HEK293 (cell line): ENCODE measurements around the gene STPG3.

Experiments
- CTCF ChIA-PET: fragments of 350-600 bp; formaldehyde crosslinking; extraction: SDS; loops from one replicate; lab custom pipeline; 2021; ENCODE audit warnings: antibody characterized with exemption; lab: Yijun Ruan, JAX
- POLR2A ChIA-PET: fragments of 300-600 bp; formaldehyde crosslinking; extraction: SDS; loops from one replicate; lab custom pipeline; 2020; ENCODE audit warnings: antibody characterized with exemption, inconsistent platforms; lab: Yijun Ruan, JAX
- H3K27ac ChIP-seq: fragments of 200-500 bp; sonication (Bioruptor generic); 2 replicates; pipeline ENCODE4 v1.5.1; 2014; ENCODE audit warnings: low read depth, low read length, control low read depth, inconsistent platforms; ENCODE audit errors: extremely low read depth
- H3K36me3 ChIP-seq, 2 experiments: fragments of 200-500 bp in 1 of 2; sonication (Bioruptor generic) in 1 of 2; 1 replicate in 1 of 2; 2 replicates in 1 of 2; pipeline ENCODE4 v1.5.1; 2014 to 2017; ENCODE audit warnings: inconsistent platforms in 2 of 2, low read length in 2 of 2; ENCODE audit not compliant: control insufficient read depth in 2 of 2, insufficient read depth in 1 of 2
- H3K4me1 ChIP-seq: fragments of 200-500 bp; sonication (Bioruptor generic); 2 replicates; pipeline ENCODE4 v1.5.1; 2014; ENCODE audit warnings: mild to moderate bottlenecking, low read length, inconsistent platforms; ENCODE audit not compliant: control insufficient read depth, insufficient read depth
- H3K4me3 ChIP-seq: 2 replicates; pipeline ENCODE4 v1.5.1; 2011; ENCODE audit warnings: low read depth, mild to moderate bottlenecking, control low read depth, low read length, moderate library complexity
- H3K9me3 ChIP-seq: fragments of 200-500 bp; sonication (Bioruptor generic); 2 replicates; pipeline ENCODE4 v1.5.1; 2014; ENCODE audit warnings: low read depth, low read length, inconsistent platforms; ENCODE audit not compliant: control insufficient read depth, insufficient read depth
- FEZF1 ChIP-seq: fragments of 450-650 bp; formaldehyde crosslinking; IDR thresholded peaks from 2 replicates; pipeline ENCODE4 v1.5.1; 2016; ENCODE audit warnings: missing biosample characterization, missing genetic modification characterization
- GFI1B ChIP-seq: fragments of 450-650 bp; formaldehyde crosslinking; IDR thresholded peaks from 2 replicates; pipeline ENCODE4 v1.5.1; 2016; ENCODE audit warnings: missing biosample characterization, missing genetic modification characterization
- GLIS1 ChIP-seq: fragments of 450-650 bp; formaldehyde crosslinking; IDR thresholded peaks from 2 replicates; pipeline ENCODE4 v1.5.1; 2016; ENCODE audit warnings: missing biosample characterization, missing genetic modification characterization
- GLIS2 ChIP-seq: fragments of 450-650 bp; formaldehyde crosslinking; IDR thresholded peaks from 2 replicates; pipeline ENCODE4 v1.5.1; 2016; ENCODE audit warnings: missing biosample characterization, missing genetic modification characterization
- OSR2 ChIP-seq: fragments of 450-650 bp; formaldehyde crosslinking; IDR thresholded peaks from 2 replicates; pipeline ENCODE4 v1.5.1; 2016; ENCODE audit warnings: missing biosample characterization, missing genetic modification characterization
- ZBTB21 ChIP-seq: fragments of 450-650 bp; formaldehyde crosslinking; IDR thresholded peaks from 2 replicates; pipeline ENCODE4 v1.5.1; 2017; ENCODE audit warnings: missing biosample characterization, missing genetic modification characterization
- ZIC2 ChIP-seq: fragments of 450-650 bp; formaldehyde crosslinking; IDR thresholded peaks from 2 replicates; pipeline ENCODE4 v1.5.1; 2016; ENCODE audit warnings: missing biosample characterization, missing genetic modification characterization
- ZNF211 ChIP-seq: fragments of 450-650 bp; formaldehyde crosslinking; IDR thresholded peaks from 2 replicates; pipeline ENCODE4 v1.5.1; 2016; ENCODE audit warnings: low read depth, missing biosample characterization, missing genetic modification characterization
- ZNF239 ChIP-seq: fragments of 450-650 bp; formaldehyde crosslinking; IDR thresholded peaks from 2 replicates; pipeline ENCODE4 v1.5.1; 2016; ENCODE audit warnings: missing biosample characterization, missing genetic modification characterization
- ZNF423 ChIP-seq: fragments of 450-650 bp; formaldehyde crosslinking; IDR thresholded peaks from 2 replicates; pipeline ENCODE4 v1.5.1; 2016; ENCODE audit warnings: missing biosample characterization, missing genetic modification characterization
- ZNF544 ChIP-seq: fragments of 450-650 bp; formaldehyde crosslinking; IDR thresholded peaks from 2 replicates; pipeline ENCODE4 v1.5.0; 2017; ENCODE audit warnings: missing biosample characterization, missing genetic modification characterization
- ZNF548 ChIP-seq: fragments of 450-650 bp; formaldehyde crosslinking; IDR thresholded peaks from 2 replicates; pipeline ENCODE4 v1.5.1; 2016; ENCODE audit warnings: missing biosample characterization, missing genetic modification characterization
- ZNF560 ChIP-seq: fragments of 450-650 bp; formaldehyde crosslinking; IDR thresholded peaks from 2 replicates; pipeline ENCODE4 v1.5.1; 2017; ENCODE audit warnings: missing biosample characterization, missing genetic modification characterization, borderline replicate concordance
- ZNF561 ChIP-seq: fragments of 450-650 bp; IDR thresholded peaks from 2 replicates; pipeline ENCODE4 v1.5.1; 2018; ENCODE audit warnings: missing biosample characterization, missing genetic modification characterization, borderline replicate concordance
- ZNF600 ChIP-seq: fragments of 450-650 bp; formaldehyde crosslinking; IDR thresholded peaks from 2 replicates; pipeline ENCODE4 v1.5.1; 2016; ENCODE audit warnings: missing biosample characterization, missing genetic modification characterization
- ZSCAN16 ChIP-seq: fragments of 450-650 bp; formaldehyde crosslinking; IDR thresholded peaks from 2 replicates; pipeline ENCODE4 v1.5.1; 2016; ENCODE audit warnings: missing biosample characterization, missing genetic modification characterization
- ZSCAN18 ChIP-seq: fragments of 450-650 bp; formaldehyde crosslinking; IDR thresholded peaks from 2 replicates; pipeline ENCODE4 v1.5.1; 2016; ENCODE audit warnings: missing biosample characterization, missing genetic modification characterization
- TF ChIP-seq, protein P1 (sequence below): fragments of 450-650 bp; formaldehyde crosslinking; IDR thresholded peaks from 2 replicates; pipeline ENCODE4 v1.5.1; 2016; ENCODE audit warnings: missing biosample characterization, missing genetic modification characterization
- TF ChIP-seq, protein P2 (sequence below): fragments of 450-650 bp; formaldehyde crosslinking; optimal IDR thresholded peaks from 2 replicates; pipeline ENCODE3; 2016; ENCODE audit warnings: missing biosample characterization, mild to moderate bottlenecking, missing genetic modification characterization
- TF ChIP-seq, protein P3 (sequence below): fragments of 450-650 bp; formaldehyde crosslinking; IDR thresholded peaks from 2 replicates; pipeline ENCODE4 v1.5.1; 2016; ENCODE audit warnings: missing biosample characterization, missing genetic modification characterization
- TF ChIP-seq, protein P4 (sequence below): fragments of 450-650 bp; formaldehyde crosslinking; IDR thresholded peaks from 2 replicates; pipeline ENCODE4 v1.5.1; 2016; ENCODE audit warnings: missing biosample characterization, missing genetic modification characterization
- TF ChIP-seq, protein P5 (sequence below): fragments of 450-650 bp; formaldehyde crosslinking; IDR thresholded peaks from 2 replicates; pipeline ENCODE4 v1.5.1; 2017; ENCODE audit warnings: missing biosample characterization, mild to moderate bottlenecking, missing genetic modification characterization, moderate library complexity

STPG3 gene

DNA sequence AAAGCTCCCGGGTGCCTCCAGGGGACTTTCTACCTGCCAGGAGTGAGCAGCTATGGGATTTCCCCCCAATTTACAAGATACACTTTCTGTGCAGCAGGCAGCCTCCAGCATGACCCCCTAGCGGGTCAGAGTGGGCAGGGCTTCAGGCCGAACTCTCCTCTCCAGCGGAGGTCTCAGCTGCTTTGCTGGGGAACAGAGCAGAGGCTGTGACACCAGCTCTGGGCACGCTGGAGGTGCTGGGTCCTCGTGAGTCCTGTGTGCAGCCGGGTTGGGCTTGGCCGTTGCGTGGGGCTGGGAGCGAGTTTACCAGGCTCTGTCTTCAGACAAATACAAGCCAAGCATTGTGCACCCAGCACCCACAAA, 48.1 kb downstream of the STPG3 start:
- ChIA-PET CTCF (interaction anchor here (0.6 to 4.9 kb wide), 2 partner anchors 12 to 132 kb away, joined by 3 to 21 read pairs; no protein-coding TSS in a partner anchor), POLR2A (interaction anchor here (0.5 to 1.9 kb wide), 3 partner anchors 12 to 124 kb away, joined by 3 to 4 read pairs (median 3); partner anchors contain the start of gene EXD3)
- Histone ChIP-seq H3K27ac (no peak overlapping the region), H3K36me3 (no peaks in the 10 kb centered on the region), H3K4me3 (peak overlapping the region; percentile 20; the same call in 1 of the 2 replicates), H3K4me1 (peaks cover 15% of the 10 kb centered on the region), H3K9me3 (no peaks in the 10 kb centered on the region)
- no peak for TF ChIP-seq ZSCAN16 (tag by site-specific recombination)
- TF ChIP-seq ZNF423 (tag by site-specific recombination), result peak; percentile 29; the same call in 1 of the 2 replicates
- TF ChIP-seq ZNF560 (tag by site-specific recombination), result no peak
- peak; percentile 70 for TF ChIP-seq ZIC2 (tag by site-specific recombination)
- TF ChIP-seq ZNF600 (tag by site-specific recombination), result 0 out of 2 replicates have a peak, but pooled peaks have one; percentile 36
- TF ChIP-seq ZNF561 (tag by site-specific recombination), result no peak
- TF ChIP-seq ZNF544 (tag by site-specific recombination), result no peak
- TF ChIP-seq ZNF548 (tag by site-specific recombination), result no peak
- no peak for TF ChIP-seq ZNF211 (tag by site-specific recombination)
- TF ChIP-seq, protein P1, sequence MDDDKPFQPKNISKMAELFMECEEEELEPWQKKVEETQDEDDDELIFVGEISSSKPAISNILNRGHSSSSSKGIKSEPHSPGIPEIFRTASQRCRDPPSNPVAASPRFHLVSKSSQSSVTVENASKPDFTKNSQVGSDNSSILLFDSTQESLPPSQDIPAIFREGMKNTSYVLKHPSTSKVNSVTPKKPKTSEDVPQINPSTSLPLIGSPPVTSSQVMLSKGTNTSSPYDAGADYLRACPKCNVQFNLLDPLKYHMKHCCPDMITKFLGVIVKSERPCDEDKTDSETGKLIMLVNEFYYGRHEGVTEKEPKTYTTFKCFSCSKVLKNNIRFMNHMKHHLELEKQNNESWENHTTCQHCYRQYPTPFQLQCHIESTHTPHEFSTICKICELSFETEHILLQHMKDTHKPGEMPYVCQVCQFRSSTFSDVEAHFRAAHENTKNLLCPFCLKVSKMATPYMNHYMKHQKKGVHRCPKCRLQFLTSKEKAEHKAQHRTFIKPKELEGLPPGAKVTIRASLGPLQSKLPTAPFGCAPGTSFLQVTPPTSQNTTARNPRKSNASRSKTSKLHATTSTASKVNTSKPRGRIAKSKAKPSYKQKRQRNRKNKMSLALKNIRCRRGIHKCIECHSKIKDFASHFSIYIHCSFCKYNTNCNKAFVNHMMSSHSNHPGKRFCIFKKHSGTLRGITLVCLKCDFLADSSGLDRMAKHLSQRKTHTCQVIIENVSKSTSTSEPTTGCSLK (tag by site-specific recombination), result no peak
- no peak for TF ChIP-seq ZNF239 (tag by site-specific recombination)
- TF ChIP-seq, protein P2, sequence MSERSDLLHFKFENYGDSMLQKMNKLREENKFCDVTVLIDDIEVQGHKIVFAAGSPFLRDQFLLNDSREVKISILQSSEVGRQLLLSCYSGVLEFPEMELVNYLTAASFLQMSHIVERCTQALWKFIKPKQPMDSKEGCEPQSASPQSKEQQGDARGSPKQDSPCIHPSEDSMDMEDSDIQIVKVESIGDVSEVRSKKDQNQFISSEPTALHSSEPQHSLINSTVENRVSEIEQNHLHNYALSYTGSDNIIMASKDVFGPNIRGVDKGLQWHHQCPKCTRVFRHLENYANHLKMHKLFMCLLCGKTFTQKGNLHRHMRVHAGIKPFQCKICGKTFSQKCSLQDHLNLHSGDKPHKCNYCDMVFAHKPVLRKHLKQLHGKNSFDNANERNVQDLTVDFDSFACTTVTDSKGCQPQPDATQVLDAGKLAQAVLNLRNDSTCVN (tag by site-specific recombination), result peak; percentile 13
- no peak for TF ChIP-seq FEZF1 (tag by site-specific recombination)
- TF ChIP-seq ZSCAN18 (tag by site-specific recombination), result no peak
- TF ChIP-seq, protein P3, sequence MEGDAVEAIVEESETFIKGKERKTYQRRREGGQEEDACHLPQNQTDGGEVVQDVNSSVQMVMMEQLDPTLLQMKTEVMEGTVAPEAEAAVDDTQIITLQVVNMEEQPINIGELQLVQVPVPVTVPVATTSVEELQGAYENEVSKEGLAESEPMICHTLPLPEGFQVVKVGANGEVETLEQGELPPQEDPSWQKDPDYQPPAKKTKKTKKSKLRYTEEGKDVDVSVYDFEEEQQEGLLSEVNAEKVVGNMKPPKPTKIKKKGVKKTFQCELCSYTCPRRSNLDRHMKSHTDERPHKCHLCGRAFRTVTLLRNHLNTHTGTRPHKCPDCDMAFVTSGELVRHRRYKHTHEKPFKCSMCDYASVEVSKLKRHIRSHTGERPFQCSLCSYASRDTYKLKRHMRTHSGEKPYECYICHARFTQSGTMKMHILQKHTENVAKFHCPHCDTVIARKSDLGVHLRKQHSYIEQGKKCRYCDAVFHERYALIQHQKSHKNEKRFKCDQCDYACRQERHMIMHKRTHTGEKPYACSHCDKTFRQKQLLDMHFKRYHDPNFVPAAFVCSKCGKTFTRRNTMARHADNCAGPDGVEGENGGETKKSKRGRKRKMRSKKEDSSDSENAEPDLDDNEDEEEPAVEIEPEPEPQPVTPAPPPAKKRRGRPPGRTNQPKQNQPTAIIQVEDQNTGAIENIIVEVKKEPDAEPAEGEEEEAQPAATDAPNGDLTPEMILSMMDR, result no peak
- TF ChIP-seq GLIS2, result peak; percentile 72
- TF ChIP-seq, protein P4, sequence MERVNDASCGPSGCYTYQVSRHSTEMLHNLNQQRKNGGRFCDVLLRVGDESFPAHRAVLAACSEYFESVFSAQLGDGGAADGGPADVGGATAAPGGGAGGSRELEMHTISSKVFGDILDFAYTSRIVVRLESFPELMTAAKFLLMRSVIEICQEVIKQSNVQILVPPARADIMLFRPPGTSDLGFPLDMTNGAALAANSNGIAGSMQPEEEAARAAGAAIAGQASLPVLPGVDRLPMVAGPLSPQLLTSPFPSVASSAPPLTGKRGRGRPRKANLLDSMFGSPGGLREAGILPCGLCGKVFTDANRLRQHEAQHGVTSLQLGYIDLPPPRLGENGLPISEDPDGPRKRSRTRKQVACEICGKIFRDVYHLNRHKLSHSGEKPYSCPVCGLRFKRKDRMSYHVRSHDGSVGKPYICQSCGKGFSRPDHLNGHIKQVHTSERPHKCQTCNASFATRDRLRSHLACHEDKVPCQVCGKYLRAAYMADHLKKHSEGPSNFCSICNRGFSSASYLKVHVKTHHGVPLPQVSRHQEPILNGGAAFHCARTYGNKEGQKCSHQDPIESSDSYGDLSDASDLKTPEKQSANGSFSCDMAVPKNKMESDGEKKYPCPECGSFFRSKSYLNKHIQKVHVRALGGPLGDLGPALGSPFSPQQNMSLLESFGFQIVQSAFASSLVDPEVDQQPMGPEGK (tag by site-specific recombination), result 0 out of 2 replicates have a peak, but pooled peaks have one; percentile 34
- no peak for TF ChIP-seq ZBTB21 (tag by site-specific recombination)
- TF ChIP-seq, protein P5, sequence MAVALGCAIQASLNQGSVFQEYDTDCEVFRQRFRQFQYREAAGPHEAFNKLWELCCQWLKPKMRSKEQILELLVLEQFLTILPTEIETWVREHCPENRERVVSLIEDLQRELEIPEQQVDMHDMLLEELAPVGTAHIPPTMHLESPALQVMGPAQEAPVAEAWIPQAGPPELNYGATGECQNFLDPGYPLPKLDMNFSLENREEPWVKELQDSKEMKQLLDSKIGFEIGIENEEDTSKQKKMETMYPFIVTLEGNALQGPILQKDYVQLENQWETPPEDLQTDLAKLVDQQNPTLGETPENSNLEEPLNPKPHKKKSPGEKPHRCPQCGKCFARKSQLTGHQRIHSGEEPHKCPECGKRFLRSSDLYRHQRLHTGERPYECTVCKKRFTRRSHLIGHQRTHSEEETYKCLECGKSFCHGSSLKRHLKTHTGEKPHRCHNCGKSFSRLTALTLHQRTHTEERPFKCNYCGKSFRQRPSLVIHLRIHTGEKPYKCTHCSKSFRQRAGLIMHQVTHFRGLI, result peak; percentile 97
- TF ChIP-seq GFI1B (tag by site-specific recombination), result no peak
- TF ChIP-seq GLIS1 (tag by site-specific recombination), result peak; percentile 99
- TF ChIP-seq OSR2 (tag by site-specific recombination), result no peak
